H1 (cell line): ENCODE measurements around the gene VAMP2. TPM values are rescaled to one million over a fixed set of nuclear protein-coding genes. Genes with fewer than 3 reads are reported as not detected.

Source experiments
- ATF2 ChIP-seq: IDR thresholded peaks from 2 replicates; pipeline ENCODE4 v1.6.1; 2012; ENCODE audit warnings: low read length, inconsistent platforms
- BCL11A ChIP-seq, 2 experiments: IDR thresholded peaks; one replicate each; pipeline ENCODE4 v1.6.1; 2011; ENCODE audit warnings: low read depth in 2 of 2, low read length in 2 of 2, mild to moderate bottlenecking in 2 of 2
- CEBPB ChIP-seq: IDR thresholded peaks from 2 replicates; pipeline ENCODE4 v1.6.1; 2012; ENCODE audit warnings: low read depth, low read length
- CHD7 ChIP-seq: fragments of 300-600 bp; sonication (generic); IDR thresholded peaks from 2 replicates; pipeline ENCODE4 v1.7.1; 2012; ENCODE audit warnings: low read length, moderate library complexity, mild to moderate bottlenecking, inconsistent platforms; ENCODE audit not compliant: insufficient replicate concordance
- FOSL1 ChIP-seq: IDR thresholded peaks from 2 replicates; pipeline ENCODE4 v1.6.1; 2011; ENCODE audit warnings: mild to moderate bottlenecking, low read depth, low read length, moderate library complexity; ENCODE audit not compliant: insufficient read depth
- KDM1A ChIP-seq: fragments of 200-600, 300-600 bp; sonication (generic); IDR thresholded peaks from 2 replicates; pipeline ENCODE4 v1.7.1; 2016; ENCODE audit warnings: mild to moderate bottlenecking, low read length, borderline replicate concordance
- RFX5 ChIP-seq: IDR thresholded peaks from 2 replicates; pipeline ENCODE4 v1.6.1; 2011; ENCODE audit warnings: low read depth, low read length, improper control_type of control experiment, borderline replicate concordance
- SRF ChIP-seq: IDR thresholded peaks from 2 replicates; pipeline ENCODE4 v1.6.1; 2011; ENCODE audit warnings: mild to moderate bottlenecking, low read depth, low read length, moderate library complexity
- TEAD4 ChIP-seq: IDR thresholded peaks from 2 replicates; pipeline ENCODE4 v1.6.1; 2012; ENCODE audit warnings: low read depth, low read length, inconsistent platforms, mixed read lengths
- polyA plus RNA-seq, 7 experiments: library from polyadenylated mRNA; depleted of rRNA in 3 of 7; stranded (reverse) in 5 of 7; unstranded in 2 of 7; fragments of >200 nt in 5 of 7; fragments of 200-250 nt in 2 of 7; gene quantifications; 1 replicate in 5 of 7; 2 replicates in 1 of 7; 4 replicates in 1 of 7; pipeline versions ENCODE4 v1.2.1 to v1.2.3, GENCODE V29; 2011 to 2013; ENCODE audit warnings: missing spikeins in 2 of 7, mixed read lengths in 2 of 7
- total RNA-seq: library from RNA; stranded (reverse); fragmentation: NEBNext Ultra II Directional; extraction: Animal tissue kit (Norgen Biotek cat#: 25700); gene quantifications from 2 replicates; pipeline ENCODE4 v1.2.1, GENCODE V29; 2021

The VAMP2 gene
- total and polyA plus RNA-seq, 2 of the 8 experiments (the other 6 are each of a cell fraction or from before 2014, with no cell fraction given) = 19.3 to 20.5 TPM

DNA sequence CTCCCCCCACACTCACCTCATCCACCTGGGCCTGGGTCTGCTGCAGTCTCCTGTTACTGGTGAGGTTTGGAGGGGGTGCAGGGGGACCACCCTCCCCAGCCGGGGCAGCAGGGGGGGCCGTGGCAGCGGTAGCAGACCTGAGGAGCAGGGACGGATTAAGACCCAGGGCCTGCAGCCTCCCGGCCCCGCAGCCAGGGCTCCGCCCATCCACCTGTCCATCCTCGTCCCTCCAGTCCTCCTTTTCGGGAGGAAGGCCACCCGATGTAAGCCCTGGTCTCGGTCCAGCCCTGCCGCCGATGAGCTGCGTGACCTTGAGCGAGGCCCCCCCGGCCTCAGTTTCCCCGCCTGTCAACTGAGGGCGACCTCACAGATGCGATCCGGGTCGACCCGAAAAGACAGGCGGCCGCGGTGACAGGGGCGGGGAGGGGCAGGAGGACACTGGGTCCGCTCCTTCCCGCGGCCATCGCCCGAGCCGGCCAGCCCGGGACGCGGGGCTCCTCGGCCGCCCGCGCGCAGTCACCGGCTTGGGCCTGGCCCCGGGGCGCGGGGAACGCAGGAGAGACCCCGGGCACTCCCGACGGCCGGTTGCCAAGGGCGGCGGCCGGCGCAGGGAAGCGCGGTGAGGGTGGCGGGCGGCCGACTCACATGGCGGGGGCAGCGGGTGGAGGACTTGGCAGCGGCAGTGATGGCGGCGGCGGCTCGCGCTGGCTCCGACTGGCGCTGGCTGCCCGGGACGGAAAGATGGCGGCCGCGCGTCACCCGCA, at the start of gene VAMP2 (continued):
- no peak for TF ChIP-seq BCL11A (IDR thresholded peaks at IDR 0.05; ENCODE audit: low read depth in 2 of 2, low read length in 2 of 2)
- TF ChIP-seq FOSL1 = no peak
- TF ChIP-seq SRF = no peak
- no peak for TF ChIP-seq CEBPB
- no peak for TF ChIP-seq CHD7
- no peak for TF ChIP-seq TEAD4
- TF ChIP-seq RFX5 = no peak
- no peak for TF ChIP-seq ATF2
- no peak for TF ChIP-seq KDM1A
